Psoas muscle (tissue), 8 donors: ENCODE data around the gene GARS1. TPM values are rescaled to one million over a fixed set of nuclear protein-coding genes. Genes with fewer than 3 reads are reported as not detected.

Experiments
- ATAC-seq, 4 donors: fragments of 200-7000 bp; cut with Tn5 transposase; one replicate each; pipeline ENCODE4 v1.9.1; 2020; ENCODE audit warnings: moderate library complexity in 3 of 4, mild to moderate bottlenecking in 2 of 4
- DNase-seq, 2 donors: peaks; one replicate each; pipeline ENCODE4 v3.0.0-alpha.2; 2020
- H3K27ac ChIP-seq: fragments of 200-600 bp; one replicate; pipeline ENCODE4 v1.8.0; 2022
- H3K27me3 ChIP-seq, 3 donors: fragments of 200-600 bp in 1 of 3; one replicate each; pipeline versions ENCODE4 v1.6.1 to v1.8.0; 2013 to 2022; ENCODE audit warnings: low read length in 2 of 3, mild to moderate bottlenecking in 2 of 3, moderate library complexity in 1 of 3; ENCODE audit not compliant: insufficient read depth in 3 of 3
- H3K36me3 ChIP-seq, 2 donors: fragments of 200-600 bp in 1 of 2; one replicate each; pipeline versions ENCODE4 v1.6.1 to v1.8.0; 2013 to 2022; ENCODE audit warnings: low read depth in 1 of 2, mild to moderate bottlenecking in 1 of 2, moderate library complexity in 1 of 2; ENCODE audit not compliant: insufficient read depth in 1 of 2
- H3K4me1 ChIP-seq: fragments of 200-600 bp; one replicate; pipeline ENCODE4 v1.8.0; 2022
- H3K4me3 ChIP-seq: fragments of 200-600 bp; one replicate; pipeline ENCODE4 v1.8.0; 2022; ENCODE audit warnings: mild to moderate bottlenecking
- H3K9me3 ChIP-seq: fragments of 200-600 bp; one replicate; pipeline ENCODE4 v1.8.0; 2022
- WGBS, 3 donors: extraction: QIAGEN DNeasy Blood & Tissue Kit; methylation state at CpG; one replicate each; pipeline versions ENCODE4 v1.1.6 to v1.1.7; 2013; 5-methylcytosine and 5-hydroxymethylcytosine counted together
- intact Hi-C, 2 donors: fragments of 100-400 bp; cut with DNase I; formaldehyde crosslinking; loops; one replicate each; pipeline versions ENCODE4 v1.11.0 to v1.14.2; 2022
- polyA plus RNA-seq, 3 donors: library from polyadenylated mRNA; stranded (reverse); fragments of 200-250 nt; gene quantifications; one replicate each; pipeline ENCODE4 v1.2.3, GENCODE V29; 2013
- total RNA-seq, 4 donors: library from RNA; stranded (reverse); fragmentation: NEBNext Ultra II Directional in 2 of 4; extraction: Animal tissue kit (Norgen Biotek cat#: 25700) in 2 of 4; gene quantifications; one replicate each; pipeline versions ENCODE4 v1.2.1 to v1.2.4, GENCODE V29; 2021 to 2023
- TF ChIP-seq, protein P1 (sequence below): fragments of 200-600 bp; IDR thresholded peaks from one replicate; pipeline ENCODE4 v1.8.0; 2022; ENCODE audit warnings: antibody characterized with exemption
- donor health status: healthy with polysubstance abuse.
- donor health status: DM: no; HTN: no; CAD: no; lungs with moderate emphysema.
- donor health status: Bipolar disorder and iron deficiency.
- donor health status: healthy.
- donor health status: DM: yes; HTN: yes; CAD: no.
- donor health status: DM: no; HTN: no; CAD: no.
- donor health status: DM: no; HTN: no; CAD: no.
- donor health status: DM: yes; HTN: yes; CAD: no.

Gene GARS1
- total and polyA plus RNA-seq, 7 donors = 44.5 to 146 (median 65.5) TPM

DNA sequence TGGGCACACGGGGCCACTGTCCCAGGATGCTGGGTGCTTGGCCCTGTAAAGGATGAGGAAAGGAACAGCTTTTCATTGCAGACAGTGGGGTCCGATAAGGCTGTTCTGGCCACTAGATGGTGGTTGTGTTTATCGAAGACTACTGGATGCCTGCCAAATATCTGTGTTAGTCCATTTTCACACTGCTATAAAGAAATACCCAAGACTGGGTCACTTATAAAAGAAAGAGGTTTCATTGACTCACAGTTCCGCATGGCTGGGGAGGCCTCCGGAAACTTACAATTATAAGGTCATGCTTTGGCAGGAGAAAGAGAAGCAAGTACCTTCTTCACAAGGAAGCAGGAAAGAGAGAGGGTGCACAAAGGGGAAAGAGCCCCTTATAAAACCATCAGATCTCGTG is 32.2 kb upstream of the GARS1 start:
- no peak for ATAC-seq
- H3K4me1 ChIP-seq = no peaks in the 10 kb centered on the region
- peaks cover 6 to 78% of the 10 kb centered on the region in 2 donors for H3K36me3 ChIP-seq
- TF ChIP-seq, protein P1, sequence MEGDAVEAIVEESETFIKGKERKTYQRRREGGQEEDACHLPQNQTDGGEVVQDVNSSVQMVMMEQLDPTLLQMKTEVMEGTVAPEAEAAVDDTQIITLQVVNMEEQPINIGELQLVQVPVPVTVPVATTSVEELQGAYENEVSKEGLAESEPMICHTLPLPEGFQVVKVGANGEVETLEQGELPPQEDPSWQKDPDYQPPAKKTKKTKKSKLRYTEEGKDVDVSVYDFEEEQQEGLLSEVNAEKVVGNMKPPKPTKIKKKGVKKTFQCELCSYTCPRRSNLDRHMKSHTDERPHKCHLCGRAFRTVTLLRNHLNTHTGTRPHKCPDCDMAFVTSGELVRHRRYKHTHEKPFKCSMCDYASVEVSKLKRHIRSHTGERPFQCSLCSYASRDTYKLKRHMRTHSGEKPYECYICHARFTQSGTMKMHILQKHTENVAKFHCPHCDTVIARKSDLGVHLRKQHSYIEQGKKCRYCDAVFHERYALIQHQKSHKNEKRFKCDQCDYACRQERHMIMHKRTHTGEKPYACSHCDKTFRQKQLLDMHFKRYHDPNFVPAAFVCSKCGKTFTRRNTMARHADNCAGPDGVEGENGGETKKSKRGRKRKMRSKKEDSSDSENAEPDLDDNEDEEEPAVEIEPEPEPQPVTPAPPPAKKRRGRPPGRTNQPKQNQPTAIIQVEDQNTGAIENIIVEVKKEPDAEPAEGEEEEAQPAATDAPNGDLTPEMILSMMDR = no peak
- intact Hi-C loops = loop anchor here (5.0 to 10.0 kb wide), 2 partner anchors 285 to 408 kb away; no protein-coding TSS in a partner anchor
- WGBS, 3 donors = 64 to 68% (median 67%) methylated on average over 6 of the region's 6 CpGs
- no peaks in the 10 kb centered on the region for H3K9me3 ChIP-seq
- no peak for DNase-seq
- H3K27me3 ChIP-seq = no peaks in the 10 kb centered on the region
- no peak overlapping the region for H3K4me3 ChIP-seq
- H3K27ac ChIP-seq = no peak overlapping the region

DNA sequence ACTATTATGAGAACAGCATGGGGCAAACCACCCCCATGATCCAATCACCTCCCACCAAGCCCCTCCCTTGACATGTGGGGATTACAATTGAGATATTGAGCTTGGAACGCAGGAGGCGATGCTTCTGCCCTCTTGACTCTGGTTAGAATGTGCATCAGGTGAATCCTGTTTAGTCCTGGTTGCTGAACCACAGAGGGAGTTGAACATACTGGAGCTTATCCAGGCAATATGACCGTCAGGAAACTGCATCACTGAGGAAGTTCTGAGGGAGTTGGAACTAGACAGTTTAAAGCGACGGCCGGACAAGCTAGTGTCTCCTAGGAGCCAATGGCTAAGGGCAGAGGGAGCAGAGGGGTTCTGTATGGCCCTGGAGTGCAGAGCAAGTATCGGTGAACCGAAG is 31.8 kb upstream of the GARS1 start:
- DNase-seq (no peak), ATAC-seq (no peak)
- intact Hi-C loops = loop anchor here (5.0 to 10.0 kb wide), 2 partner anchors 286 to 408 kb away; no protein-coding TSS in a partner anchor
- no peak overlapping the region for H3K4me3 ChIP-seq
- H3K27me3 ChIP-seq = no peaks in the 10 kb centered on the region
- no peaks in the 10 kb centered on the region for H3K9me3 ChIP-seq
- TF ChIP-seq, protein P1 = no peak
- WGBS, 3 donors = 75 to 88% (median 88%) methylated on average over 8 of the region's 8 CpGs
- H3K27ac ChIP-seq = no peak overlapping the region
- peaks cover 6 to 79% of the 10 kb centered on the region in 2 donors for H3K36me3 ChIP-seq
- H3K4me1 ChIP-seq = no peaks in the 10 kb centered on the region

DNA sequence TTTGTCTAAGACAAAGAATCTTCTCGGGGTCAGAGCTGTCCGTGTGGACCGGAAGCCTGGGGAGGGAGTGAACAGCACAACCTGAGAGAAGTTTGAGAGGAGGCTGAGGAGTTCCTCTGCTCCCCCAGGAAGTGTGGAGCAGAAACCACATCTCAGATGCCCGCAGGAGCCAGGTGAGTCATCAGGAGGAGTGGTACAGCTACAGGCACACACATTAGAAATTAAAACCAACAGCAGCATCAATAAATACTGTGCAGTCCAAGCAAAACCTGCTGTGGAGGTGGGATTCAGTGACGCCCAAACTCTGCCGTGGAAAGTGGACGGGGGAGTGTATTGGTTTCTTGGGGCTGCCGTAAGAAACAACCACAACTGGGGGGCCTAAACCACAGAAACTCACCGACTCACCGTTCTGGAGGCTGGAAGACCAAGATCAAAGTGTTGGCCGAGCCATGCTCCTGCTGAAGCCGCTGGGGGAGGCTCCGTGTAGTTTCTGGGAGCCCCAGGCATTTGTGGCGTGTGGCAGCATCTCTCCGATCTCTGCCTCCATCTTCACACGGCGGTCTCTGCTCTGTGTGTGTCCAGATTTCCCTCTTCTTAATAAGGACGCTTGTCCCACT is 31.2 kb upstream of the GARS1 start:
- ATAC-seq = no peak
- intact Hi-C loops = loop anchor here (5.0 to 10.0 kb wide), 2 partner anchors 286 to 409 kb away; no protein-coding TSS in a partner anchor
- 89 to 91% (median 91%) methylated on average over 18 of the region's 18 CpGs for WGBS, 3 donors

DNA sequence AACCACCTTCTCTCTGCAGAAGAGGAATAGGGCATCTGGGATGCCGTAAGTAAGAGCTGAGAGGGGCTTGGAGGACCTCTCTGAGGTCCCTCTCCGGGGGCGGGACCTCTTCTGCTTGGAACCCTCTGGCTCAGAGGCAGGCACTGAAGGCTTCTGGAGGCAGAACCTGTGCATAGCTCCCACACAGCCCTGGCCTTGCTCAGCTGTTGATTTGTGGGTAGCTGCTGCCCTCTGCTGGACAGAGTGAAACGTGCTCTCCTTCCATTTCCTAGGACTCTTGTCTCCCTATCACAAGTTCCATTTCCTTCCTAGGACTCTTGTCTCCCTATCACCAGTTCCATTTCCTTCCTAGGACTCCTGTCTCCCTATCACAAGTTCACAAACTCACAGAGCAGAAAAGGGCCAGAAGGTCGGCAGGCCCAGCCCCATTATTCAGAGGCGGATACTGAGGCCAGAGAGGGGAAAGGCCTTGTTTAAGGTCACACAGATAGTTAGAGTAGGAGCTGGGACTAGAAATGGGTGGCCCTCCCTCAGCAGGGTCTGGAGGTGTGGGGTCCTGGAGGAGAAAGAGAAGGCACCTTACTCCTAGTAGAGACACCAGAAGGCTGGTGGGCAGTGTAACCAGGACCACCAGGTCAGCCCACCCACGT is 30.3 kb upstream of the GARS1 start:
- TF ChIP-seq, protein P1 = peak; percentile 91
- DNase-seq = peak; percentile 77 to 87
- Histone ChIP-seq H3K27ac (no peak overlapping the region), H3K4me3 (no peak overlapping the region), H3K9me3 (no peaks in the 10 kb centered on the region), H3K27me3 (no peaks in the 10 kb centered on the region), H3K36me3 (peaks cover 5 to 86% of the 10 kb centered on the region in 2 donors), H3K4me1 (no peaks in the 10 kb centered on the region)
- intact Hi-C loops = loop anchor here (2.0 to 10.0 kb wide), 4 partner anchors 16 to 410 kb away; no protein-coding TSS in a partner anchor
- peak; percentile 95 to 98 (median 96) for ATAC-seq
- WGBS, 3 donors = 40 to 47% (median 45%) methylated on average over 7 of the region's 7 CpGs

More for the DNA sequence above, 31.2 kb upstream of the GARS1 start:
- Histone ChIP-seq H3K4me3 (no peak overlapping the region), H3K27ac (no peak overlapping the region), H3K4me1 (no peaks in the 10 kb centered on the region), H3K27me3 (no peaks in the 10 kb centered on the region), H3K36me3 (peaks cover 6 to 80% of the 10 kb centered on the region in 2 donors), H3K9me3 (no peaks in the 10 kb centered on the region)
- no peak for DNase-seq
- TF ChIP-seq, protein P1 = no peak
